CD4-positive, alpha-beta T cell (primary cell): Measurements from ENCODE around the gene EHBP1L1. TPM values are rescaled to one million over a fixed set of nuclear protein-coding genes. Genes with fewer than 3 reads are reported as not detected.
A peak's percentile ranks its signal among the peaks of the same experiment; 100 is the strongest.

Experiments
- ATAC-seq: fragments of 200-7000 bp; cut with Tn5 transposase; one replicate; pipeline ENCODE4 v1.10.0; 2022; ENCODE audit warnings: mild to moderate bottlenecking; ENCODE audit not compliant: poor library complexity
- CTCF ChIA-PET: fragments of 350-600 bp; sonication (Branson Sonifier 250); formaldehyde crosslinking; loops from one replicate; lab custom pipeline; 2021; ENCODE audit warnings: antibody characterized with exemption, inconsistent platforms; lab: Charles Lee
- POLR2A ChIA-PET: fragments of 350-600 bp; sonication (Branson Sonifier 250); formaldehyde crosslinking; loops from one replicate; lab custom pipeline; 2021; ENCODE audit warnings: antibody characterized with exemption, inconsistent platforms; lab: Charles Lee
- DNase-seq, 14 experiments: peaks; one replicate each; pipeline ENCODE4 v3.0.0-alpha.2; 2013 to 2020; ENCODE audit warnings: mixed read lengths in 2 of 14
- H3K27ac ChIP-seq, 2 donors: one replicate each; pipeline versions ENCODE4 v1.5.1 to v1.7.0; 2013; ENCODE audit warnings: low read length in 2 of 2, low read depth in 1 of 2, mild to moderate bottlenecking in 1 of 2
- H3K27me3 ChIP-seq, 2 experiments: 1 replicate in 1 of 2; 2 replicates in 1 of 2; pipeline versions ENCODE4 v1.6.1 to v1.7.0; 2013; ENCODE audit warnings: low read length in 2 of 2, control low read depth in 1 of 2, mild to moderate bottlenecking in 1 of 2, moderate library complexity in 1 of 2; ENCODE audit not compliant: insufficient read depth in 2 of 2, control insufficient read depth in 1 of 2
- H3K36me3 ChIP-seq: one replicate; pipeline ENCODE4 v1.6.1; 2013; ENCODE audit warnings: low read length, control low read depth; ENCODE audit not compliant: insufficient read depth
- H3K4me1 ChIP-seq: one replicate; pipeline ENCODE4 v1.6.1; 2013; ENCODE audit warnings: low read length, control low read depth; ENCODE audit not compliant: insufficient read depth
- H3K4me3 ChIP-seq: one replicate; pipeline ENCODE4 v1.5.1; 2013; ENCODE audit warnings: mild to moderate bottlenecking, low read length, moderate library complexity
- H3K9me3 ChIP-seq, 2 experiments: 1 replicate in 1 of 2; 2 replicates in 1 of 2; pipeline versions ENCODE4 v1.6.1 to v1.7.0; 2013; ENCODE audit warnings: low read length in 2 of 2, mild to moderate bottlenecking in 2 of 2, control low read depth in 1 of 2, moderate library complexity in 1 of 2; ENCODE audit not compliant: control insufficient read depth in 1 of 2, insufficient read depth in 1 of 2
- H3K27ac Mint-ChIP-seq: one replicate; pipeline ENCODE4 v1.8.0; 2020; ENCODE audit warnings: mixed read lengths
- H3K27me3 Mint-ChIP-seq: one replicate; pipeline ENCODE4 v1.8.0; 2021; ENCODE audit warnings: mixed read lengths
- H3K36me3 Mint-ChIP-seq: one replicate; pipeline ENCODE4 v1.8.0; 2021; ENCODE audit warnings: low read depth, mixed read lengths
- H3K4me1 Mint-ChIP-seq: one replicate; pipeline ENCODE4 v1.8.0; 2021; ENCODE audit warnings: low read depth, mixed read lengths
- H3K4me3 Mint-ChIP-seq: one replicate; pipeline ENCODE4 v1.8.0; 2020; ENCODE audit warnings: mild to moderate bottlenecking, mixed read lengths
- H3K9me3 Mint-ChIP-seq: one replicate; pipeline ENCODE4 v1.8.0; 2020; ENCODE audit warnings: mixed read lengths
- CTCF ChIP-seq: fragments of 200-600 bp; IDR thresholded peaks from one replicate; pipeline ENCODE4 v1.8.0; 2022; ENCODE audit warnings: antibody characterized with exemption, mild to moderate bottlenecking
- intact Hi-C, 2 experiments: fragments of 100-400 bp; cut with DNase I in 1 of 2; cut with micrococcal nuclease in 1 of 2; formaldehyde crosslinking; loops; one replicate each; pipeline versions ENCODE4 v1.15.1 to v1.9.0; 2023 to 2025; cut with DNase I, micrococcal nuclease
- total RNA-seq, 174 experiments: library from RNA in 2 of 174; stranded (reverse) in 2 of 174; gene quantifications; one replicate each; pipeline ENCODE4 v1.2.3 and lab custom pipeline; 2021 to 2026

EHBP1L1 gene
- total RNA-seq, 2 experiments from 2014 or later = 82.6 to 88.5 TPM

- Mint-ChIP-seq H3K4me3 (peak within 1 kb of the TSS; percentile 100), H3K9me3 (no peaks in the 10 kb centered on the region), H3K36me3 (peaks cover 54% of the 10 kb centered on the region), H3K27me3 (no peaks in the 10 kb centered on the region), H3K4me1 (peaks cover 76% of the 10 kb centered on the region), H3K27ac (peak within 1 kb of the TSS; percentile 98)
- no peaks in the 10 kb centered on the region for H3K27me3 ChIP-seq
- TF ChIP-seq CTCF = peak; percentile 6
- H3K4me1 ChIP-seq = peaks cover 82% of the 10 kb centered on the region
- ChIA-PET CTCF (interaction anchor here (0.7 to 4.4 kb wide), 7 partner anchors 16 to 287 kb away, joined by 3 to 64 read pairs (median 7); partner anchors contain the start of gene MAP3K11), POLR2A (interaction anchor here (0.5 to 5.5 kb wide), 33 partner anchors 11 to 1233 kb away, joined by 3 to 92 read pairs (median 6); partner anchors contain the start of genes CCDC88B, DPF2, KAT5 and MALAT1)
- peak; percentile 81 to 95 (median 90) for DNase-seq
- intact Hi-C loops = loop anchor here (1.0 to 10.0 kb wide), 4 partner anchors 32 to 545 kb away; partner anchors contain the start of genes RELA (in 1 of the 2), SCYL1 (in 1 of the 2) and SNX15 (in 1 of the 2)
- peak within 1 kb of the TSS; percentile 79 to 99 for H3K27ac ChIP-seq
- no peaks in the 10 kb centered on the region for H3K9me3 ChIP-seq
- peaks cover 18% of the 10 kb centered on the region for H3K36me3 ChIP-seq
- peak; percentile 25 for ATAC-seq
- peak within 1 kb of the TSS; percentile 89 for H3K4me3 ChIP-seq
Observed at GRCh38 chr11:65572356-65573051, 3.3 kb upstream of the EHBP1L1 start, which contains the start of gene FAM89B. Gene FAM89B, plus strand, starts transcription at chr11:65572538. Its CDS starts 132 bp downstream, at chr11:65572670.

- no peak for TF ChIP-seq CTCF
- Histone ChIP-seq H3K36me3 (peaks cover 18% of the 10 kb centered on the region), H3K9me3 (no peaks in the 10 kb centered on the region), H3K4me3 (peak overlapping the region; percentile 89), H3K27me3 (no peaks in the 10 kb centered on the region), H3K27ac (peak overlapping the region; percentile 79 to 99), H3K4me1 (peaks cover 82% of the 10 kb centered on the region)
- H3K27ac Mint-ChIP-seq = peak overlapping the region; percentile 98
- CTCF ChIA-PET = interaction anchor here (1.3 to 4.4 kb wide), 4 partner anchors 15 to 32 kb away, joined by 7 to 64 read pairs (median 10); no protein-coding TSS in a partner anchor
- intact Hi-C loops = loop anchor here (1.0 to 10.0 kb wide), 6 partner anchors 15 to 546 kb away; partner anchors contain the start of genes MAP3K11 (in 1 of the 2), PCNX3 (in 1 of the 2), RELA (in 1 of the 2) and SCYL1 (in 1 of the 2)
- H3K36me3 Mint-ChIP-seq = peaks cover 54% of the 10 kb centered on the region
- ATAC-seq (no peak), DNase-seq (peak in 2 of 14 experiments; percentile 50 to 56)
- POLR2A ChIA-PET = interaction anchor here (0.8 to 5.5 kb wide), 21 partner anchors 14 to 795 kb away, joined by 3 to 92 read pairs (median 7); partner anchors contain the start of genes DPF2, LTBP3, MALAT1 and MAP3K11
- no peaks in the 10 kb centered on the region for H3K27me3 Mint-ChIP-seq
- H3K4me1 Mint-ChIP-seq = peaks cover 75% of the 10 kb centered on the region
- peak overlapping the region; percentile 95 for H3K4me3 Mint-ChIP-seq
- H3K9me3 Mint-ChIP-seq = no peaks in the 10 kb centered on the region
Observed at GRCh38 chr11:65573391-65574079, 2.3 kb upstream of the EHBP1L1 start.
